ENCODE measurements around the gene SAMD11. TPM values are rescaled to one million over a fixed set of nuclear protein-coding genes. Genes with fewer than 3 reads are reported as not detected.
A peak's percentile ranks its signal among the peaks of the same experiment; 100 is the strongest.

SAMD11 gene
- total RNA-seq, 1 donor from 2014 or later = 6.0 TPM

GRCh38 chr1:906600-907420 is 16.9 kb upstream of the SAMD11 start:
- peaks cover 5% of the 10 kb centered on the region for H3K27me3 ChIP-seq (ENCODE audit: insufficient read depth, low read length)
- H3K9me3 ChIP-seq (ENCODE audit: insufficient read depth, low read depth, low read length) = no peaks in the 10 kb centered on the region
- peak; percentile 45 for FAIRE-seq
- H3K79me2 ChIP-seq (ENCODE audit: insufficient read depth, low read length) = no peaks in the 10 kb centered on the region
- no peak overlapping the region for H2AFZ ChIP-seq (ENCODE audit: low read depth, low read length)
- Mint-ChIP-seq H3K27me3 (ENCODE audit: low read depth, unreplicated experiment) (peaks cover 35% of the 10 kb centered on the region), H3K4me1 (ENCODE audit: low read depth, unreplicated experiment) (peaks cover 4% of the 10 kb centered on the region), H3K4me3 (ENCODE audit: unreplicated experiment) (peak overlapping the region; percentile 50), H3K27ac (ENCODE audit: unreplicated experiment) (no peak overlapping the region), H3K36me3 (ENCODE audit: low read depth, unreplicated experiment) (no peaks in the 10 kb centered on the region), H3K9me3 (ENCODE audit: unreplicated experiment) (no peaks in the 10 kb centered on the region)
- no peak overlapping the region for H3K4me3 ChIP-seq (ENCODE audit: insufficient read depth, low read depth, low read length)
- H3K4me1 ChIP-seq (ENCODE audit: insufficient read depth, low read length) = peaks cover 25% of the 10 kb centered on the region
- no peaks in the 10 kb centered on the region for H3K36me3 ChIP-seq (ENCODE audit: insufficient read depth, low read length)
- TF ChIP-seq EZH2 (IDR thresholded peaks at IDR 0.05; ENCODE audit: insufficient read depth, low read length) (no peak), CTCF (IDR thresholded peaks at IDR 0.05; ENCODE audit: insufficient read depth, low read depth, low read length) (no peak)
- no peak overlapping the region for H3K9ac ChIP-seq (ENCODE audit: low read length)
- peak overlapping the region; percentile 15 for H3K4me2 ChIP-seq (ENCODE audit: low read length)
- DNase-seq (ENCODE audit: low read depth) = peak; percentile 47
- H3K27ac ChIP-seq (ENCODE audit: low read depth, low read length) = no peak overlapping the region
- H4K20me1 ChIP-seq (ENCODE audit: insufficient read depth, low read length) = no peaks in the 10 kb centered on the region

- Histone ChIP-seq H3K79me2 (ENCODE audit: insufficient read depth, low read length) (no peaks in the 10 kb centered on the region), H3K27ac (ENCODE audit: low read depth, low read length) (no peak overlapping the region), H2AFZ (ENCODE audit: low read depth, low read length) (no peak overlapping the region), H3K4me3 (ENCODE audit: insufficient read depth, low read depth, low read length) (no peak overlapping the region), H3K4me2 (ENCODE audit: low read length) (no peak overlapping the region), H3K36me3 (ENCODE audit: insufficient read depth, low read length) (no peaks in the 10 kb centered on the region), H3K4me1 (ENCODE audit: insufficient read depth, low read length) (peaks cover 25% of the 10 kb centered on the region), H3K9ac (ENCODE audit: low read length) (no peak overlapping the region), H3K27me3 (ENCODE audit: insufficient read depth, low read length) (peaks cover 5% of the 10 kb centered on the region), H3K9me3 (ENCODE audit: insufficient read depth, low read depth, low read length) (no peaks in the 10 kb centered on the region), H4K20me1 (ENCODE audit: insufficient read depth, low read length) (peaks cover 3% of the 10 kb centered on the region)
- FAIRE-seq (no peak), DNase-seq (ENCODE audit: low read depth) (no peak)
- H3K9me3 Mint-ChIP-seq (ENCODE audit: unreplicated experiment) = no peaks in the 10 kb centered on the region
- no peak overlapping the region for H3K27ac Mint-ChIP-seq (ENCODE audit: unreplicated experiment)
- no peak overlapping the region for H3K4me3 Mint-ChIP-seq (ENCODE audit: unreplicated experiment)
- peaks cover 35% of the 10 kb centered on the region for H3K27me3 Mint-ChIP-seq (ENCODE audit: low read depth, unreplicated experiment)
- peaks cover 4% of the 10 kb centered on the region for H3K4me1 Mint-ChIP-seq (ENCODE audit: low read depth, unreplicated experiment)
- TF ChIP-seq CTCF (IDR thresholded peaks at IDR 0.05; ENCODE audit: insufficient read depth, low read depth, low read length) (no peak), EZH2 (IDR thresholded peaks at IDR 0.05; ENCODE audit: insufficient read depth, low read length) (no peak)
- no peaks in the 10 kb centered on the region for H3K36me3 Mint-ChIP-seq (ENCODE audit: low read depth, unreplicated experiment)
Observed at GRCh38 chr1:907611-908451, 15.9 kb upstream of the SAMD11 start.

Data from astrocyte (in vitro differentiated cells and primary cell).